Neural cell (in vitro differentiated cells): Measurements from ENCODE around the gene MED15.

Experiments
- CTCF ChIP-seq: fragments of 450-650 bp; IDR thresholded peaks from 2 replicates; pipeline ENCODE4 v1.5.1; 2014; ENCODE audit warnings: antibody characterized with exemption, mild to moderate bottlenecking, moderate library complexity; ENCODE audit not compliant: poor library complexity, severe bottlenecking
- EZH2 ChIP-seq: fragments of 200-600, 300-800 bp; shearing (Covaris generic), sonication (generic); IDR thresholded peaks from 2 replicates; pipeline ENCODE4 v1.6.1; 2014; ENCODE audit warnings: antibody characterized with exemption, low read length, borderline replicate concordance, mild to moderate bottlenecking; ENCODE audit not compliant: insufficient read depth, poor library complexity, severe bottlenecking
- RAD21 ChIP-seq: fragments of 450-650 bp; conservative IDR thresholded peaks from 2 replicates; pipeline ENCODE4 v1.6.1; 2014; ENCODE audit warnings: antibody characterized with exemption, mild to moderate bottlenecking, moderate library complexity
- TAF1 ChIP-seq: IDR thresholded peaks from 2 replicates; pipeline ENCODE4 v1.6.1; 2012; ENCODE audit warnings: low read depth

DNA sequence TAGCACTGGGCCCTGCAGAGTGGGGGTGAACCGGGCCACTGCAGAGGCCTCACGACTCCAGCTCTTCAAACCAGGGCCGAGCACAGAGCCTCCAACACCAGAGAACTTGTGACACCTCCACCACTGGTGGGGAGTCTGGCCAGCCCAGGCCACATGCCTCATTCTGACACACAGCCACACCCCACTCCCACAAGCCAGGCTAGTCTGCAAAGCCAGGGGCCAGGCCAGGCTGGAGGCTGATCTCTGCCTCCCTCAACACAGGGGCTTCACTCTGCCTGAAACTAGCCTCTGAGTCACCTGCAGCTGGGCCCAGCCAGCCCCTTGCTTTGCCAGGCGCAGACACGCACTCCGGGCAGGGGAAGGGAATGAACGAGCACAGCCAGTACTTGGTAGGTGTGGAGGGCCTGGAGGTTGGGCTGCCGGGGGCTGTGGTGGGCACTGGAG lies 102.9 kb downstream of the MED15 start:
- TF ChIP-seq RAD21 (no peak), CTCF (no peak), TAF1 (no peak), EZH2 (no peak)
